ENCODE measurements around the gene UNC5B.

DNA sequence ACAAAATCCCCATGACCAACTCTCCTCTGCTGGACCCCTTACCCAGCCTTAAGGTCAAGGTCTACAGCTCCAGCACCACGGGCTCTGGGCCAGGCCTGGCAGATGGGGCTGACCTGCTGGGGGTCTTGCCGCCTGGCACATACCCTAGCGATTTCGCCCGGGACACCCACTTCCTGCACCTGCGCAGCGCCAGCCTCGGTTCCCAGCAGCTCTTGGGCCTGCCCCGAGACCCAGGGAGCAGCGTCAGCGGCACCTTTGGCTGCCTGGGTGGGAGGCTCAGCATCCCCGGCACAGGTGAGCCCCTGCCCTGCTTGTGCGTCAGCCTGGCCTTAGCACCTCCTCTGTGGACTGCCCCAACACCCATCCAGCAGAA, 79.1 kb downstream of the UNC5B start:
- TF ChIP-seq CTCF (conservative IDR thresholded peaks at IDR 0.05 in 1 of 2, IDR thresholded peaks at IDR 0.05 in 1 of 2; ENCODE audit: low read depth in 1 of 2, low read length in 2 of 2) (no peak), EZH2 (IDR thresholded peaks at IDR 0.05; ENCODE audit: low read length, missing control alignments) (no peak)

Data from fibroblast of lung (primary cell).